ENCODE measurements around the gene C1QTNF3. TPM values are rescaled to one million over a fixed set of nuclear protein-coding genes. Genes with fewer than 3 reads are reported as not detected.

C1QTNF3 gene
- total RNA-seq, 4 donors from 2014 or later: 0.53 to 5.1 (median 1.6) TPM

DNA sequence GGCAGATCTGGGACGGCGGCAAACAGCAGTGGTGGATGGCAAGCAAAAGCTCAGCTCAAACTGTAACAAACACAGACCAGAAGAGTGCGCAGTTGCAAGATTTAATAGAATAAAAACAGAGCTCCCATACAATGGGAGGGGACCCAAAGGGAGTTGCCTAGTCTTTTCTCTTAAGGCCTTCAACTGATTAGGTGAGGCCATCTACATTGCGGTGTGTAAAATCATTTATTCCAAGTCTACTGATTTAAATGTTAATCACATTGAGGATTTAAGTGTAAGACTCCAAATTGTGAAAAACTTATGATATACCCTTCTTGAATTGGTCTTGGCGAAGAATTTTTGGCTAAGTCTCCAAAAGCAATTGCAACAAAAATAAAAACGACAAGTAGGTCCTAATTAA is 21.6 kb upstream of the C1QTNF3 start:
- WGBS, 2 donors: 95 to 97% methylated on average over 6 of the region's 6 CpGs
- no peak for TF ChIP-seq POLR2A (IDR thresholded peaks at IDR 0.05)
- TF ChIP-seq, protein P1, sequence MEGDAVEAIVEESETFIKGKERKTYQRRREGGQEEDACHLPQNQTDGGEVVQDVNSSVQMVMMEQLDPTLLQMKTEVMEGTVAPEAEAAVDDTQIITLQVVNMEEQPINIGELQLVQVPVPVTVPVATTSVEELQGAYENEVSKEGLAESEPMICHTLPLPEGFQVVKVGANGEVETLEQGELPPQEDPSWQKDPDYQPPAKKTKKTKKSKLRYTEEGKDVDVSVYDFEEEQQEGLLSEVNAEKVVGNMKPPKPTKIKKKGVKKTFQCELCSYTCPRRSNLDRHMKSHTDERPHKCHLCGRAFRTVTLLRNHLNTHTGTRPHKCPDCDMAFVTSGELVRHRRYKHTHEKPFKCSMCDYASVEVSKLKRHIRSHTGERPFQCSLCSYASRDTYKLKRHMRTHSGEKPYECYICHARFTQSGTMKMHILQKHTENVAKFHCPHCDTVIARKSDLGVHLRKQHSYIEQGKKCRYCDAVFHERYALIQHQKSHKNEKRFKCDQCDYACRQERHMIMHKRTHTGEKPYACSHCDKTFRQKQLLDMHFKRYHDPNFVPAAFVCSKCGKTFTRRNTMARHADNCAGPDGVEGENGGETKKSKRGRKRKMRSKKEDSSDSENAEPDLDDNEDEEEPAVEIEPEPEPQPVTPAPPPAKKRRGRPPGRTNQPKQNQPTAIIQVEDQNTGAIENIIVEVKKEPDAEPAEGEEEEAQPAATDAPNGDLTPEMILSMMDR (IDR thresholded peaks at IDR 0.05): no peak
- no peak for DNase-seq
- Histone ChIP-seq H3K27me3 (no peaks in the 10 kb centered on the region), H3K9me3 (no peaks in the 10 kb centered on the region), H3K4me3 (no peak overlapping the region), H3K4me1 (no peaks in the 10 kb centered on the region), H3K27ac (no peak overlapping the region), H3K36me3 (no peaks in the 10 kb centered on the region)
- intact Hi-C loops (cut with DNase I): no loop called here

DNA sequence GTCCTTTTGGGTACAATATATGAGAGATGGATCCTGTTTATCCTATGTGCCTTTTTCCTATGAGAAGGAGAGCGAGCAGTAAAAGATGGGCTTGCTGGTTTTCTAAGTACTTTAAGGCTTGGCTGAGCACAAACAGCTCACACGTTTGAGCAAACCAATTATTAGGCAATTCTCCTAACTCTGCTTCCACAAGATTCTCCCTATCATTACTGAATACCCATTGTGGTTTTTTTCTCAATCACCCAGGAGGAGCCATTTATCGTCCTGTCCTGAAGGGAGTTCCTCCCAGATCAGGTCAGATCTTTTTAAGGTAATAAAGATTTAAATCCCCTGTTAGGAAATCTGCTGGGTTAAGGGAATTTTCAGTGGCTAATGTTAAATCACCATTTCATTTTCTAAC is 19.4 kb upstream of the C1QTNF3 start:
- Histone ChIP-seq H3K27me3 (no peaks in the 10 kb centered on the region), H3K9me3 (no peaks in the 10 kb centered on the region), H3K27ac (no peak overlapping the region), H3K4me3 (no peak overlapping the region), H3K4me1 (peaks cover 0 to 14% (median 0%) of the 10 kb centered on the region in 3 donors), H3K36me3 (peaks cover 0 to 14% (median 0%) of the 10 kb centered on the region in 3 donors)
- no peak for DNase-seq
- intact Hi-C loops (cut with DNase I): no loop called here
- no peak for TF ChIP-seq POLR2A (IDR thresholded peaks at IDR 0.05)
- TF ChIP-seq, protein P1 (IDR thresholded peaks at IDR 0.05): no peak
- WGBS, 2 donors: 69 to 72% methylated on average over 3 of the region's 3 CpGs

DNA sequence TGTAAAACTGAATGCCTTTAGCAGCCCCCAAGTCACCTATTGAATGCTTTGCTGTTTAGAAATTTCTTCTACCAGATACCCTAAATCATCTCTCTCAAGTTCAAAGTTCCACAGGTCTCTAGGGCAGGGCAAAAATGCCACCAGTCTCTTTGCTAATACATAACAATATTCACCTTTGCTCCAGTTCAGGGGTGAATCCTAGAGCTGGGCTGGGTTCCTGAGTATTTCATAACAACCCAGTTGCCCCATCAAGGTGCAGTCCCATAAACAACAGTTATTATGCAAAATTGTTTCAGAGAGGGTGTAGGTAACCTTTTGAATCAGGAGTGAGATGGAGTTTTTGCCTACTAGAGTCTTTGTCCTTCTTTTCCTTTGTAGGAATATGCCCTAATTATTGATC is 19.0 kb upstream of the C1QTNF3 start:
- intact Hi-C loops (cut with DNase I): no loop called here
- Histone ChIP-seq H3K9me3 (no peaks in the 10 kb centered on the region), H3K36me3 (peaks cover 0 to 14% (median 0%) of the 10 kb centered on the region in 3 donors), H3K27ac (no peak overlapping the region), H3K27me3 (no peaks in the 10 kb centered on the region), H3K4me1 (peaks cover 0 to 19% (median 0%) of the 10 kb centered on the region in 3 donors), H3K4me3 (no peak overlapping the region)
- DNase-seq: no peak
- TF ChIP-seq POLR2A (IDR thresholded peaks at IDR 0.05): no peak
- TF ChIP-seq, protein P1 (IDR thresholded peaks at IDR 0.05): no peak

DNA sequence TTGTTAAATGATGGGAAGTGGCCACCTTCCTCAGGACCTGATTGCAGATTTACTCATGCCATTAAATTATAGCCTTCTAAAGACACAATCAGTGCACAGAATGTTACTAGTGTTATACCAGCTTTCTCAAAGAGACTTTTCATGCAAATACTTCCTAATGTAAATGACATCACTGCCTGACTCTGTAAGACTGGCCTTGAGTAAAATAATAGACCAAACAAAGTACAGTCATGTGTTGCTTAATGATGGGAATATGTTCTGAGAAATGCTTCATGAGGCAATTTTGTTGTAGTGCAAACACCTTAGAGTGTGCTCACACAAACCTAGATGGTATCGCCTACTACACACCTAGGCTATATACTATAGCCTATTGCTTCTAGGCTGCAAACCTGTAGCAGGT is 17.0 kb upstream of the C1QTNF3 start:
- peaks cover 0 to 25% (median 0%) of the 10 kb centered on the region in 3 donors for H3K4me1 ChIP-seq
- WGBS, 2 donors: 100% methylated on average over 1 of the region's 1 CpG
- intact Hi-C loops (cut with DNase I): no loop called here
- no peak for TF ChIP-seq POLR2A (IDR thresholded peaks at IDR 0.05)
- TF ChIP-seq, protein P1 (IDR thresholded peaks at IDR 0.05): no peak
- H3K27ac ChIP-seq: no peak overlapping the region
- H3K9me3 ChIP-seq: no peaks in the 10 kb centered on the region
- peaks cover 0 to 14% (median 0%) of the 10 kb centered on the region in 3 donors for H3K36me3 ChIP-seq
- H3K4me3 ChIP-seq: no peak overlapping the region
- no peak for DNase-seq
- no peaks in the 10 kb centered on the region for H3K27me3 ChIP-seq

DNA sequence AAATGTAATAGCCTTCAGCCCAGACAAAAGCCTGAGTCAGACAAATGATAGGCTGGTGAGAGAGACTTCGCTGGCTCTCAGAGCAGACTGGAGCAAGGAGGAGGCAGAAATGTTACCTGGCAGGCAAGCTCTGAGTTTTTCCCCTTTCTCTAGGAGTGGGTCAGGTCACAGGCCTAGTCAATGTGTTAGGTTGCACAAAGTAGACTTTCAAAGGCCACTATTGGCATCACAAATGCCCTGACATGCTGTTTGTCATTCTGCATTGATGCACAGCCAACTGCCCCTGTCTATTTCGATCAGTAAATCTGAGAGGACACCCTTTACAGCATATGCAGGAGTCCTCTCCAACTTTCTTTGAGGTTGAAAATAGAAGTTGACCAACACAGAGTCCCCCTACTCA is 15.5 kb upstream of the C1QTNF3 start:
- no peaks in the 10 kb centered on the region for H3K9me3 ChIP-seq
- no peak overlapping the region for H3K4me3 ChIP-seq
- peak overlapping the region in 1 of 4 donors; percentile 47 for H3K27ac ChIP-seq
- peaks cover 0 to 14% (median 0%) of the 10 kb centered on the region in 3 donors for H3K36me3 ChIP-seq
- WGBS, 2 donors: 90 to 92% methylated on average over 2 of the region's 2 CpGs
- H3K4me1 ChIP-seq: peaks cover 0 to 33% (median under 1%) of the 10 kb centered on the region in 3 donors
- intact Hi-C loops (cut with DNase I): no loop called here
- no peak for DNase-seq
- H3K27me3 ChIP-seq: no peaks in the 10 kb centered on the region
- TF ChIP-seq POLR2A (IDR thresholded peaks at IDR 0.05): no peak

DNA sequence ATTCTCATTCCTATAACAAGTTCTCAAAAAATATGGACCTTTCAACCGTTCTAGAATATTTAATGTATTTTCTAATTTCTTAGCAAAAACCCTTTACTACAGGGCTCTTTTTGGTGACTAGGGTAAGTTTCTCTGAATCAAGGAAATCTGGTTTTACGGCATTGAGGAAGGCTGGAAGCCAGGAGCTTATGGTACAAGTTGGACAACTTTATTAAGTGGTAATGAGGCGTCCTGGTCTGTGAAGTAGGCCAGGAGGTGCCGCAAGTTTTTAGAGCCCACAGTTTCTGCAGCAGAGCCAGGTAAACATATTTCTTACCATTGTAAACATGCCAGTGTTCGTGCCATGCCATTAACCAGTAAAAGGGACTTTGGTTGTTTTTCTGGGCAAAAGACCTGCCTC is 14.6 kb upstream of the C1QTNF3 start:
- intact Hi-C loops (cut with DNase I): no loop called here
- Histone ChIP-seq H3K27me3 (no peaks in the 10 kb centered on the region), H3K4me3 (no peak overlapping the region), H3K9me3 (no peaks in the 10 kb centered on the region), H3K27ac (peak overlapping the region in 2 of 4 donors; percentile 47 to 50), H3K36me3 (peaks cover 0 to 14% (median 0%) of the 10 kb centered on the region in 3 donors), H3K4me1 (peaks cover 0 to 43% (median 11%) of the 10 kb centered on the region in 3 donors)
- DNase-seq: no peak
- 61 to 82% methylated on average over 5 of the region's 5 CpGs for WGBS, 2 donors
- TF ChIP-seq, protein P1 (IDR thresholded peaks at IDR 0.05): no peak
- no peak for TF ChIP-seq POLR2A (IDR thresholded peaks at IDR 0.05)

All from esophagus squamous epithelium (tissue), 5 donors.